GM12873 (cell line): ENCODE data around the gene UGT2A2.

Experiments
- CTCF ChIP-seq: IDR thresholded peaks from 2 replicates; pipeline ENCODE4 v1.5.1; 2012; ENCODE audit warnings: low read depth, mild to moderate bottlenecking, moderate library complexity, low read length, control low read depth; ENCODE audit not compliant: insufficient read depth; ENCODE audit errors: missing control alignments

UGT2A2 gene

GRCh38 chr4:69639542-69639941 lies at the start of gene UGT2A2:
Gene UGT2A2, minus strand, starts transcription at chr4:69639642. Its CDS starts 2 bp downstream, at chr4:69639640.
- TF ChIP-seq CTCF: no peak

- TF ChIP-seq CTCF: no peak
These were observed 45.4 kb upstream of the UGT2A2 start for GRCh38 chr4:69684804-69685203.

- no peak for TF ChIP-seq CTCF
These were observed 29.2 kb upstream of the UGT2A2 start for GRCh38 chr4:69668680-69669079.

- no peak for TF ChIP-seq CTCF
These were observed 18.7 kb upstream of the UGT2A2 start for GRCh38 chr4:69658133-69658532.

GRCh38 chr4:69656653-69657158 lies 17.3 kb upstream of the UGT2A2 start:
- TF ChIP-seq CTCF: no peak

- TF ChIP-seq CTCF: no peak
These were observed 13.7 kb upstream of the UGT2A2 start, which contains the start of gene UGT2A1 for GRCh38 chr4:69653147-69653546. Gene UGT2A1, minus strand, starts transcription at chr4:69653247. Its CDS starts 5,603 bp downstream, at chr4:69647644.

- TF ChIP-seq CTCF: no peak
These were observed 11.4 kb upstream of the UGT2A2 start for GRCh38 chr4:69650872-69651271.
